Measurements from ENCODE around the gene TARS1. TPM values are rescaled to one million over a fixed set of nuclear protein-coding genes. Genes with fewer than 3 reads are reported as not detected.

Gene TARS1
- total RNA-seq, 1 donor from 2014 or later: 407 TPM

DNA sequence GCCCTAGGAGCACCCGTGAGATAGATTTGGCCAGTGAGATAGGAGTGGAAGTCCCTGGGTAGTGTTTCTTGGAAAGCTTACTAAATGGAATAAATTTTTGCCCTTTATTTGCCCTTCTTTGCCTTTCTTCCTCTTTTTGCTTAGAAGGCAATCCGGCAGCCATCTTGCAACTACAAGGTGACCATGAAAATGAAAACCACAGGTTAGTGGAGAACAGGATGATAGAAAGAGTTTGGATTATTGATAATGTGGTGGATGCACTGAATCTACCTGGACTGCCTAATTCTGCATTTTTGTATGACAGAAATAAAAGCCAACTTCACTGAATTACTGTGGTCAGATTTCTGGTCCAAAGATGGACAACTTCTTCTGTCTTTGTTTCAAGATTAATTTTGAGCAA, 33.2 kb downstream of the TARS1 start:
- FAIRE-seq (no peak), DNase-seq (ENCODE audit: low read depth) (no peak)
- no peak overlapping the region for H3K4me3 ChIP-seq (ENCODE audit: low read depth, low read length)
- H3K27me3 ChIP-seq (ENCODE audit: control insufficient read depth, insufficient read depth, low read length): no peaks in the 10 kb centered on the region
- peaks cover 12% of the 10 kb centered on the region for H3K36me3 ChIP-seq (ENCODE audit: control insufficient read depth, insufficient read depth, low read length)
- TF ChIP-seq, protein P1, sequence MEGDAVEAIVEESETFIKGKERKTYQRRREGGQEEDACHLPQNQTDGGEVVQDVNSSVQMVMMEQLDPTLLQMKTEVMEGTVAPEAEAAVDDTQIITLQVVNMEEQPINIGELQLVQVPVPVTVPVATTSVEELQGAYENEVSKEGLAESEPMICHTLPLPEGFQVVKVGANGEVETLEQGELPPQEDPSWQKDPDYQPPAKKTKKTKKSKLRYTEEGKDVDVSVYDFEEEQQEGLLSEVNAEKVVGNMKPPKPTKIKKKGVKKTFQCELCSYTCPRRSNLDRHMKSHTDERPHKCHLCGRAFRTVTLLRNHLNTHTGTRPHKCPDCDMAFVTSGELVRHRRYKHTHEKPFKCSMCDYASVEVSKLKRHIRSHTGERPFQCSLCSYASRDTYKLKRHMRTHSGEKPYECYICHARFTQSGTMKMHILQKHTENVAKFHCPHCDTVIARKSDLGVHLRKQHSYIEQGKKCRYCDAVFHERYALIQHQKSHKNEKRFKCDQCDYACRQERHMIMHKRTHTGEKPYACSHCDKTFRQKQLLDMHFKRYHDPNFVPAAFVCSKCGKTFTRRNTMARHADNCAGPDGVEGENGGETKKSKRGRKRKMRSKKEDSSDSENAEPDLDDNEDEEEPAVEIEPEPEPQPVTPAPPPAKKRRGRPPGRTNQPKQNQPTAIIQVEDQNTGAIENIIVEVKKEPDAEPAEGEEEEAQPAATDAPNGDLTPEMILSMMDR (IDR thresholded peaks at IDR 0.05; ENCODE audit: insufficient read depth, low read length, severe bottlenecking): no peak

DNA sequence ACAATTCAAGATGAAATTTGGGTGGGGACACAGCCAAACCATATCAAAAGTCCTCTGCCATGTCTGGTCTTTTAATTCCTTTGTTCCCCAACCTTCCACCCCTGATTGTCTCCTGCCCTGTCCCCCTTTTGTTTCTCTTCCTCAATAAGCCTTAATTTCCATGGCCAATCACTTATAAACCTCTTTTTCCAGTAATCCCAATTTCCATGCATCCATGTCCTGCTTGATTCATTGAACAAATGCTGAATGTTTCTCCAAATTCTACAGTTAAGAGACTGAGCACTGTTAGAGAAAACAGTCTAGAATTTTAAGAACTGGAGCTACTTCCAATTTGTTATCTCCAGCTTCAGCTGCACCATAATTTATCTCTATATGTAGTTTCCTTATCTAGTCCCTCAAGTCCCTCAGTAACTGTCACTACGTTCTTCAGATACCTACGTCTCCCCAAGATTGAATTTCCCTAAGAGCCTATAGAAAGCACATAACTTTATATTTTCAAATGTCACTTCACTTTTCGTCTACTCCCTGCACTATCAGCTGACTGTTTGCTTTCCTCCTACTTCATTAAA, 34.2 kb downstream of the TARS1 start:
- Histone ChIP-seq H3K27me3 (ENCODE audit: control insufficient read depth, insufficient read depth, low read length) (no peaks in the 10 kb centered on the region), H3K36me3 (ENCODE audit: control insufficient read depth, insufficient read depth, low read length) (peaks cover 10% of the 10 kb centered on the region), H3K4me3 (ENCODE audit: low read depth, low read length) (no peak overlapping the region)
- no peak for DNase-seq (ENCODE audit: low read depth)
- no peak for FAIRE-seq
- TF ChIP-seq, protein P1 (IDR thresholded peaks at IDR 0.05; ENCODE audit: insufficient read depth, low read length, severe bottlenecking): no peak

DNA sequence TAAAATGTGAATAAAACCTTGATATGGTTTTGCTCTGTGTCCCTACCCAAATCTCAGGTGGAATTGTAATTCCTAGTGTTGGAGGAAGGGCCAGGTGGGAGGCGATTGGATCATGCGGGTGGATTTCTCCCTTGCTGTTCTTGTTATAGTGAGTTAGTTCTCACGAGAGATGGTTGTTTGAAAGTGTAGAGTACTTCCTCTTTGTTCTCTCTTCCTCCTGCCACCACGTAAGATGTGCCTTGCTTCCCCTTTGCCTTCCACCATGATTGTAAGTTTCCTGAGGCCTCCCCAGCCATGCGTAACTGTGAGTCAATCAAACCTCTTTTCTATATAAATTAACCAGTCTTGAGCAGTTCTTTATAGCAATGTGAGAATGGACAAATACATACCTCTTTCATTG, 34.9 kb downstream of the TARS1 start:
- Histone ChIP-seq H3K36me3 (ENCODE audit: control insufficient read depth, insufficient read depth, low read length) (peaks cover 9% of the 10 kb centered on the region), H3K27me3 (ENCODE audit: control insufficient read depth, insufficient read depth, low read length) (no peaks in the 10 kb centered on the region), H3K4me3 (ENCODE audit: low read depth, low read length) (no peak overlapping the region)
- FAIRE-seq: no peak
- TF ChIP-seq, protein P1 (IDR thresholded peaks at IDR 0.05; ENCODE audit: insufficient read depth, low read length, severe bottlenecking): no peak
- no peak for DNase-seq (ENCODE audit: low read depth)

DNA sequence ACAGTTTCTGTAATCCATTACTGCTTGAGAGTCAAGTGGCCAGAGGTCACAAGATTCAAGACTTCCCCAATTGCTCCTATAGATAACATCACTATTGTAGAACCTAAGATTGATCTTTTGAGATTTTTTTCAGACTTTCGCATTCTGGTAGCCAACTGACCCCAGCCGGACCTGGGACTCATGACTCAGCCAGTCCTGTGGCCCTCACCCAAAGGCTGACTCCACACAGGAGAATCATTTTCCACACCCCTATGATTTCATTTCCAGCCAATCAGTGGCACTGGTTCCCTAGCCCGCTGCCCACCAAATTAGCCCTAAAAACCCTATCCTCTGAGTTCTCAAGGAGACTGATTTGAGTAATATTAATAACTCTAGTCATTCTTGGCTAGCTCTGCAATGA, 36.2 kb downstream of the TARS1 start:
- DNase-seq (ENCODE audit: low read depth) (no peak), FAIRE-seq (no peak)
- Histone ChIP-seq H3K27me3 (ENCODE audit: control insufficient read depth, insufficient read depth, low read length) (no peaks in the 10 kb centered on the region), H3K4me3 (ENCODE audit: low read depth, low read length) (no peak overlapping the region), H3K36me3 (ENCODE audit: control insufficient read depth, insufficient read depth, low read length) (peaks cover 5% of the 10 kb centered on the region)
- TF ChIP-seq, protein P1 (IDR thresholded peaks at IDR 0.05; ENCODE audit: insufficient read depth, low read length, severe bottlenecking): no peak

DNA sequence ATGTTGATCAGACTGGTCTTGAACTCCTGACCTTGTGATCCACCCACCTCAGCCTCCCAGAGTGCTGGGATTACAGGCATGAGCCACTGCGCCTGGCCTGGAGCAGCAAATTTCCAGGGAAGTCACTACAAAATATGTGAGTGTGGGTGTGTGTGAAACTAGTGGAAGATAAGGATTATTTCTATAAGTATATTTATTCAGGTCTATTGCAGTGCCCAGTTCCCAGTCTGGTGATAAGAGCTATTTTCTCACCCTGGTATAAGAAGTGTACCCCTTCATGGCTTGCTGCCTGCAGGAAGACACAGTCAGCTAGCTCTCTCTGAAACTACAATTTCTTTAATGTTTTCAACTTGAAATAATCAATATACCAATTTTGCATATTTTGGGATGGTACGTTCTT, 37.1 kb downstream of the TARS1 start:
- TF ChIP-seq, protein P1 (IDR thresholded peaks at IDR 0.05; ENCODE audit: insufficient read depth, low read length, severe bottlenecking): no peak
- no peaks in the 10 kb centered on the region for H3K27me3 ChIP-seq (ENCODE audit: control insufficient read depth, insufficient read depth, low read length)
- FAIRE-seq (no peak), DNase-seq (ENCODE audit: low read depth) (no peak)
- H3K36me3 ChIP-seq (ENCODE audit: control insufficient read depth, insufficient read depth, low read length): peaks cover 2% of the 10 kb centered on the region
- H3K4me3 ChIP-seq (ENCODE audit: low read depth, low read length): no peak overlapping the region

DNA sequence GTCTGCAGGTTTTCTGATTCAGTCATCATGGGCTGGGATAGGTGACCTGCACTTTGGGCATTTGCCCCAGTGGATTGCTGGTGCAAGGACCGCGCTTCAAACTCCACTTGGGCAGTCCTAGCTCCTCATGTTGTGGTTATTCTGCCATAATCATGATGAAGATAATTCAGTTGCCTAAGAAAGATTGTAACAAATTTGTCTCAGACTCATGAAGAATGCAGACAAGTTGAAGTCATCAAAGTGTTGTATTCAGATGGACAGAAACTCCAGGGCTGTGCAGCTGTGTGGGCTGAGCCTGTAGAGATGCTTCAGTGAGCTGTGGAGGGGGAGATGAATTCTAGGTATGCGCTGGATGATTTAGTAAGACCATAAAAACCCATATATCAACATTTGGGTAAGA, 38.5 kb downstream of the TARS1 start:
- H3K36me3 ChIP-seq (ENCODE audit: control insufficient read depth, insufficient read depth, low read length): no peaks in the 10 kb centered on the region
- no peak for DNase-seq (ENCODE audit: low read depth)
- no peak for FAIRE-seq
- no peaks in the 10 kb centered on the region for H3K27me3 ChIP-seq (ENCODE audit: control insufficient read depth, insufficient read depth, low read length)
- TF ChIP-seq, protein P1 (IDR thresholded peaks at IDR 0.05; ENCODE audit: insufficient read depth, low read length, severe bottlenecking): no peak
- H3K4me3 ChIP-seq (ENCODE audit: low read depth, low read length): no peak overlapping the region
